SK-N-SH (cell line): ENCODE results near the gene GPR137. TPM values are rescaled to one million over a fixed set of nuclear protein-coding genes. Genes with fewer than 3 reads are reported as not detected.
A peak's percentile ranks its signal among the peaks of the same experiment; 100 is the strongest.

Source experiments
- CTCF ChIP-seq: fragments of 200-600 bp; sonication (generic); IDR thresholded peaks from 2 replicates; pipeline ENCODE4 v1.6.1; 2017; ENCODE audit warnings: antibody characterized with exemption, mild to moderate bottlenecking, moderate library complexity
- GABPA ChIP-seq: IDR thresholded peaks from 2 replicates; pipeline ENCODE4 v1.4.0; 2012; ENCODE audit warnings: low read depth, mild to moderate bottlenecking
- GATA2 ChIP-seq: sonication (generic); formaldehyde crosslinking; IDR thresholded peaks from 2 replicates; pipeline ENCODE4 v1.5.0; 2020; ENCODE audit warnings: mild to moderate bottlenecking, missing genetic modification reagents
- IRF3 ChIP-seq: fragments of 150-350 bp; IDR thresholded peaks from 2 replicates; pipeline ENCODE4 v1.6.1; 2016; ENCODE audit warnings: mild to moderate bottlenecking, low read depth, low read length
- MAX ChIP-seq: IDR thresholded peaks from 2 replicates; pipeline ENCODE4 v1.4.0; 2012; ENCODE audit warnings: low read depth
- MXI1 ChIP-seq: IDR thresholded peaks from 2 replicates; pipeline ENCODE4 v1.6.1; 2012; ENCODE audit warnings: mild to moderate bottlenecking, low read depth, low read length, improper control_type of control experiment
- NFIC ChIP-seq: IDR thresholded peaks from 2 replicates; pipeline ENCODE4 v1.4.0; 2012; ENCODE audit warnings: borderline replicate concordance
- PBX3 ChIP-seq: IDR thresholded peaks from 2 replicates; pipeline ENCODE4; 2012
- POLR2AphosphoS5 ChIP-seq: IDR thresholded peaks from 2 replicates; pipeline ENCODE4 v1.6.1; 2012; ENCODE audit warnings: low read depth, low read length
- RAD21 ChIP-seq: IDR thresholded peaks from 2 replicates; pipeline ENCODE4 v1.6.1; 2012; ENCODE audit warnings: mild to moderate bottlenecking, low read length
- REST ChIP-seq: IDR thresholded peaks from 2 replicates; pipeline ENCODE4 v1.6.1; 2012; ENCODE audit warnings: mild to moderate bottlenecking, low read depth, low read length, moderate library complexity
- RFX5 ChIP-seq: IDR thresholded peaks from 2 replicates; pipeline ENCODE4 v1.6.1; 2012; ENCODE audit warnings: mild to moderate bottlenecking, improper control_type of control experiment, low read length
- RXRA ChIP-seq: IDR thresholded peaks from 2 replicates; pipeline ENCODE4 v1.4.0; 2012; ENCODE audit warnings: low read depth, mild to moderate bottlenecking, borderline replicate concordance
- SIN3A ChIP-seq: IDR thresholded peaks from 2 replicates; pipeline ENCODE4 v1.6.1; 2012; ENCODE audit warnings: low read depth, mild to moderate bottlenecking, low read length, moderate library complexity, borderline replicate concordance
- TAF1 ChIP-seq: IDR thresholded peaks from 2 replicates; pipeline ENCODE4 v1.6.1; 2012; ENCODE audit warnings: low read depth, mild to moderate bottlenecking, low read length, moderate library complexity, borderline replicate concordance
- TCF12 ChIP-seq: IDR thresholded peaks from 2 replicates; pipeline ENCODE4 v1.4.0; 2012
- TEAD4 ChIP-seq: IDR thresholded peaks from 2 replicates; pipeline ENCODE4 v1.4.0; 2012; ENCODE audit warnings: mild to moderate bottlenecking, borderline replicate concordance; ENCODE audit not compliant: insufficient read depth
- USF2 ChIP-seq: fragments of 150-350 bp; IDR thresholded peaks from 2 replicates; pipeline ENCODE4 v1.6.1; 2017; ENCODE audit warnings: antibody characterized with exemption, low read length, low read depth, borderline replicate concordance
- polyA plus RNA-seq, 3 experiments: library from polyadenylated mRNA; depleted of rRNA; stranded (reverse); fragments of >200 nt; gene quantifications; 2 replicates each; pipeline ENCODE4 v1.2.3, GENCODE V29; 2012

Gene GPR137
- polyA plus RNA-seq, 1 of the 3 experiments (the other 2 are of a cell fraction) = 29.9 TPM

- no peak for TF ChIP-seq USF2
- no peak; the same call in 1 of the 2 replicates for TF ChIP-seq MXI1
- TF ChIP-seq TAF1 = no peak
- TF ChIP-seq PBX3 = peak; percentile 26
- TF ChIP-seq RFX5 = no peak
- no peak for TF ChIP-seq SIN3A
- no peak for TF ChIP-seq REST
- no peak for TF ChIP-seq RAD21
- TF ChIP-seq POLR2AphosphoS5 = no peak; the same call in 1 of the 2 replicates
- TF ChIP-seq IRF3 = no peak
- TF ChIP-seq CTCF = no peak
- peak; percentile 28; the same call in 1 of the 2 replicates for TF ChIP-seq GABPA
- TF ChIP-seq MAX = no peak
- TF ChIP-seq GATA2 (CRISPR knock-in tag) = no peak
- 0 out of 2 replicates have a peak, but pooled peaks have one; percentile 16 for TF ChIP-seq NFIC
- TF ChIP-seq TEAD4 = 0 out of 2 replicates have a peak, but pooled peaks have one; percentile 15
- no peak; the same call in 1 of the 2 replicates for TF ChIP-seq TCF12
- TF ChIP-seq RXRA = no peak
These were observed 40.2 kb upstream of the GPR137 start (continued) for GRCh38 chr11:64245401-64245796.
